OCI-LY1 (cell line): ENCODE measurements around the gene KIF19.
"Not testable (repeated sequence)": the region's sequence is repeated elsewhere in the genome, so short reads cannot be mapped to it uniquely, and the experiment has no call there.

Source experiments
- CTCF ChIP-seq: fragments of 200-600 bp; sonication (generic), shearing (Covaris generic); IDR thresholded peaks from 2 replicates; pipeline ENCODE4 v1.5.1; 2017; ENCODE audit warnings: mild to moderate bottlenecking, antibody characterized with exemption, low read length, moderate library complexity, mixed read lengths
- EZH2 ChIP-seq: fragments of 200-600 bp; sonication (generic), shearing (Covaris generic); IDR thresholded peaks from 2 replicates; pipeline ENCODE4 v1.8.0; 2017; ENCODE audit warnings: borderline replicate concordance, mixed run types, mild to moderate bottlenecking, antibody characterized with exemption, low read length, moderate library complexity, mixed read lengths

- not testable (repeated sequence) for TF ChIP-seq CTCF, EZH2
Observed at GRCh38 chr17:74279617-74280016, 46.4 kb upstream of the KIF19 start.
